HG03095 (cell line): ENCODE measurements around the gene TWSG1.

Source experiments
- ATAC-seq: cut with Tn5 transposase; IDR thresholded peaks from one replicate; pipeline ENCODE4 v1.9.1; 2021; ENCODE audit warnings: moderate library complexity; ENCODE audit not compliant: unreplicated experiment

TWSG1 gene

DNA sequence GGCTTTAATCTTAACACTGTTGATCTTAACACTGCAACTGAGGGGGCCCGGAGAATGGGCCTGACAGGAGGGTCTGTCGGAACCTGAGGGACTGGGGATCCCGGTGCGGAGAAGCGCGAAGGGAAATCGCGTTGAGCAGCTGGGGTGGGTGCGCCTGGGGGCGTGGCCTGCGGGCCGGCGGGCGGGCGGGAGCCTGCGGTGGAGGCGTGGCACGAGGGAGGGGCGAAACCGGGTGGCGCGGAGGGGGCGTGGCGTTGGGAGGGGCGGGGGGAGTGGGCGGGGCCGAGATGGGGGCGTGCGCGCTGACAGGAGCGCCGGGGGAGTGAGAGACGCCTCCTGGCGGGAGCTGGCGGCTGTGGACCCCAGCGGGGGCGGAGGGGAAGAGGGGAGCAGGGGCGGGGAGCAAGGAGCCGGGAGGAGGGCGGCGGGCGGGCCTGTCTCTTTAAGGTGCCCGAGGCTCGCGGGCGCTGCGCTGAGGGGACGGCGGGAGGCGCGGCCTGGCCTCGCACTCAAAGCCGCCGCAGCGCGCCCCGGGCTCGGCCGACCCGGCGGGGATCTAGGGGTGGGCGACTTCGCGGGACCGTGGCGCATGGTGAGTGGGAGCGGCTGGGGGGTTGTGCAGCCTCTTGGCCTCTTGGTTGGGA lies at the start of gene TWSG1:
Gene TWSG1, plus strand, starts transcription at position 445 of the 644 bp plus-strand sequence. CDS start 2,457 bp downstream, outside the sequence.
- ATAC-seq: peak; percentile 74

DNA sequence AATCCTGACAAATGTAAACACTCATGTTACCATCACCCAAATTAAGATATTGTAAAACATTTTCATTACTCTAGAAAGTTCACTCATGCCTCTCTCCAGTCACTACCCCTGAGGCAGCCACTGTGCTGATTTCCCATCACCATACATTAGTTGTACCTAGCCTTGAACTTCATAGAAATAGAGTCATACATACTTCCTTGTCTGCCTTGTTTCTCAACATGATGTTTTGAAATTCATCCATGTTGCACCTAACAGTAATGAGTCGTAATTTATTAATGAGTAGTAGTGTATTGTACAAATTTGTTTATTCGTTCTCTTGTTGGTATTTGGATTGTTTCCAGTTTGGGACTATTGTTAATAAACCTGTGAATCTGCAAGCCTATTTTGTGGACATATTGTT lies 49.0 kb upstream of the TWSG1 start:
- ATAC-seq: no peak

DNA sequence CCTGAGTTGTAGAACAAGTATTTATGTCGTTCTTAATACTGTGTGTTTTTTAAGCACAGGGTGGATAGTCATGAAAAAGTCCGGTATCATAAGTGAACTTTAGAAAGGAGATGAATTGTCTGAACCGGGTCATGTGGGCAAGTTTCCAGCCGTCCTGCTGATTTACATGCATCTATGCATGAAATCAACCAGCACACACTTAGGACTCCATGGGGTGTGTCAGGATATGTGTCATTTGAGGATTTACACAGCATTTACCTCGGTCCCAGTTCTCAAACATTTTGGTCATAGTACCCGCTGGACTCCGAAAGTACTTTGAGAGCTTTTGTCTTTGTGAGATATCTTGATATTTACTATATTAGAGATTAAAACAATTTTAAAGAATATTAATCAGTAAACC lies 47.5 kb upstream of the TWSG1 start:
- no peak for ATAC-seq

DNA sequence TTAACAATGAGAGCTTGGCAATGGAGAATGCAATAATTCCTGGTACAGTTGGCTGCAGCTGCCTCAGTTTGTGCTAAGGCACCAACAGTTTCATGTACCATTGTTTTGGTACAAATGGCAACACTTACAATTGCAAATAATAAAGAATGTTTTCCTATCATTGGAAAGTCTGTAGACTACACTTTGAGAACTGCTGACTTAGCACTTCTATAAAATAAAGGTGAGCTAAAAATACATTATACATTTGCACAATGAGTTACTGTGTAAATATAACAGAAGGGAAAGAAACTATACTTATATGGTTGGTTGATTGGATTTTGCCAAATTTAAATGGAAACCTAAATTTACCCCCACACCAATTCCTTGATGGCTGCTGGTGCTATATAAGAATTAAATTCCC lies 44.9 kb upstream of the TWSG1 start:
- no peak for ATAC-seq

DNA sequence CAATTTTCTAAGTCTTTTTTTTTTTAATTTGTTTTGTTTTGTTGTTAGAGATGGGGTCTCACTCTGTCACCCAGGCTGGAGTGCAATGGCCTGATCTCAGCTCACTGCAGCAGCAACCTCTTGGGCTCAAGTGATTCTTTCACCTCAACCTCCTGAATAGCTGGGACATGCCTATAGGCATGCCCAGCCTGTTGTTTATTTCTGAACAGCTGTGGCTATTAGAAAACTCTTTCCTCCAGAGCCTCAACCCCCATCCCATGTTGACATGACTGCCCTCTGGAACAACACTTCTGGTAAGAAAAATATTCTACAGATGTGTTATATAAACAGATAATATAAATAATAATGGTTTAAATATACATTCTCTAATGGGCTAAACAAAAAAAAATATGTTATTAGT lies 44.4 kb upstream of the TWSG1 start:
- ATAC-seq: no peak

DNA sequence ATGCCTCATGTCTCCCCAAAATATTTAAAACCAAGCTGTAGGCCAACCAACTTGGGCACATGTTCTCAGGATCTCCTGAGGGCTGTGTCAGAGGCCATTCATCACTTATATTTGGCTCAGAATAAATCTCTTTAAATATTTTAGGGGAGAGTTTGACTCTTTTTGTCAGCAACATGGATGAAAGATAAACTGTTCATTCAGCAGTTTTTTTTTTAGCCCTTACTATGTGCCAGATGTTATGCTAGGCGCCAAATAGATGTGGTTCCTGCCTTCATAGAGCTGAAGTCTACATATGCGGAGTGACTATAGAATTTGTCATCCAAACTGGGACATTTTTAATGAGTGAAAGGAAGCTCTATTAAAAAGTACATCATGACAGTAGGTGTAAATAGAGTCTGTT lies 42.5 kb upstream of the TWSG1 start:
- ATAC-seq: no peak

DNA sequence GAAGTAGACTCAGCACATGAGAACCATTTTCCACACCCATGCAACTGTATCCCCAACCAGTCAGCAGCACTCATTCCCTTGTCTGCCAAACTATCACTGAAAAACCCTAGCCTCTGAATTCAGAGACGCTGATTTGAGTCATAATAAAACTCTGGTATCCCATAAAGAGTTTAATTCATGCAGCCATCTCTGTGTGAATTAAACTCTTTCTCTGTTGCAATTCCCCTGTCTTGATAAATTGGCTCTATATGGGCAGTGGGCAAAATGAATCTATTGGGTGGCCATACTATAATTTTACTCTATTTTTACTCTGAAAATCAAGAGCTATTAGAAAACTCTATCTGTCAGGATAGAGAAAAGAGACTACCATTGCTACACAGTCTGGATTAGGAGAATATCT lies 40.6 kb upstream of the TWSG1 start:
- ATAC-seq: no peak

DNA sequence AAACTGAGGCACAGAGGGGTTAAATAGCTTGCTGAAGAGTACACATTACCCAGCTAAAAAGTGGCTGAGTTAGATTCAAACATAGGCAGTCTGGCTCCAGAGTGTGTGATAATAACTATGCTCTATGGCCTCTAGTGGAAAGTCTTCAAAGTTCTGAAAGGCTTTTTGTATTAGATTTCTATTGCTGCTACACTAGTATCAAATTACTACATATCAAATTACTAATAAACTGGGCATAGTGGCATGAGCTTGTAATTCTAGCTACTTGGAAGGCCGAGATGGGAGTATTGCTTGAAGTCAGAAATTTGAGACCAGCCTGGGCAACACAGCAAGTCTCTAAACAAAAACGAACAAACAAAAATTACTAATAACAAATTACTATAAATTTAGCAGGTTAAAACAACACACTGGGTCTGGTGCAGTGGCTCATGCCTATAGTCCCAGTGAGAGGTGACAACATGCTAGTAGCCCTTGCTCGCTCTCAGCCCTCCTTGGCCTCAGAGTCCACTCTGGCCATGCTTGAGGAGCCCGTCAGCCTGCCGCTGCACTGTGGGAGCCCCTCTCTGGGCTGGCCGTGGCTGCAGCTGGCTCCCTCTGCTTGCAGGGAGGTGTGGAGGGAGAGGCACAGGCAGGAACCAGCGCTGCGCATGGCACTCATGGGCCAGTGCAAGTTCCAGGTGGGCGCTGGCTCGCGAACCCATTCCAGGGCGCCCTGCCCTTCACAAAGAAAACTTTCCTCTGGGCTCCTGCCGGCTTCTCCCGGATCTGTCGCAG lies 38.2 kb upstream of the TWSG1 start:
- no peak for ATAC-seq

DNA sequence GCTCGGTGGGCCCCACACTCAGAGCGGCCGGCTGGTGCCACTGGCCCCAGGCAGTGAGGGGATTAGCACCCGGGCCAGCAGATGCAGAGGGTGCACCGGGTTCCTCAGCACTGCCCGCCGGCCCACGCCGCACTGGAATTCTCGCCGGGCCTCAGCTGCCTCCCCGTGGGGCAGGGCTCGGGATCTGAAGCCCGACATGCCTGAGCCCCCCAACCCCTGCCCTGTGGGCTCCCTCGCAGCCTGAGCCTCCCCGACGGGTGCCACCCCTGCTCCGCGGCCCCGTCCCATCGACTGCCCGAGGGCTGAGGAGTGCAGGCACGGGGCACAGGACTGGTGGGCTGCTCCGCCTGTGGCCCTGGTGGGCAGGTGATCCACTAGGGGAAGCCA lies 37.6 kb upstream of the TWSG1 start:
- no peak for ATAC-seq

DNA sequence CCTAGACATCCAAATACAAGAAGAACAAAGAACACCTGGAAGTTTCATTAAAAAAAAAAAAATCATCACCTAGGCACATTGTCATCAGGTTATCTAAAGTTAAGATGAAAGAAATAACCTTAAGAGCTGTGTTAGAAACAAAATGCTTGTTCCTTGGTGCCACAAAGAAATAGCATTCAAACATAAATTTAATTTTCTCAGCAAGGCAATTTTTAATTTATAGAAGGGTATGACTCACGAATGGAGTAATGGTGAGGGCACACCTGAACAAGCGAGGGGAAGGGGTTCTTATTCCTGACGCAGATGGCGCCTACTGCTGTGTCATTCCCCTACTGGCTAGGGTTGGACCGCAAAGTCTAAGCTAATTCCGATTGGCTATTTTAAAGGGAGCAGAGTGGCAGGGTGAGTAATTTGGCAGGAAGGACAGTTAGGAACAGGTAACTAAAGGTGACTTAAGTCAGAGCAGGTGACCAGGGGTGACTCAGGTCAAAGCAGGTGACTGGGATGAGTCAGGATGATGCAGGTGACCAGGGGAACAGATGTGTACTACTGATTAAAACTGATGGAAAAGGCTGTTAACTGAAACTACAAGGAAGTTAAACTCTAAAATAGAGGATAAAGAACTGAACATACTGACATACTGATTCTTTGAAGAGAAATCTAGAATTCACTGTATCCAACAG lies 30.0 kb upstream of the TWSG1 start:
- ATAC-seq: no peak

DNA sequence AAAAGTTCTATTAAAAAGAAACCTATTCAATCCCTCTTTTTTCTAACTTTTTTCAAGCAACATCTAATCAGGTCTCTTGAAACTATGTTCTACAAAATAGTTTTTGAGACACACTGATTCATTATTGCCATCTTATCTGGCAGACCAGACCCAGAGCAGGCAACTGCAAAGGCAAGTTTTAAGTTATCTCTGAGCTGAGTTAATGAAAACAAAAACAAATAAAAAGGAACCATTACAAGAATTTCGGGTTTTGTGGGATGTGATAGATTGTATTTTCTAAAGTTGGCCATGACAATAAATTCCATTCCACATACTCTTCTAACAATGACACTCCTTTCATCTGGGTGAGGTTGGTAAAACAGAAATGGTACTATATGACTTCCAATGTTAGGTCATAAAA lies 15.2 kb upstream of the TWSG1 start:
- no peak for ATAC-seq

DNA sequence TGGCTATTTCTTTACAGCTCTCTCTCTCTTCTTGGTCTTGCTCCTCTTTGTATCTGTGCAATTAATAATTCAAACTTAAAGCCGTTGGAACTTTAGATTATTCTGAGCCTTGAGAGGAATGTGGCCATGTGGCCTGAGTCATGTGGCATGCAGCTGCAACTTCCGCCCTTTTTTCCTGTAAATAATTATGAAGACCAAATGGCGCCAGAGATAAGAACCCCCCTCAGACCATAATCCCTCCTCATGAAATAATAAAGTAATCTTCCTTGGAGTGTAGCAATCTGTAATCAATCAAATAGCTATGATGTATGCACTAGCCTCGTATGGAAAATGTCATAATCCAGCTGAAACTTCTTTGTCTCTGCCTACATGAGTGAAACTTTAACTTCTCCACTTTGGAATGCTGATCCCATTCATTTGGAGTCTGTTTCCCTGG lies 13.5 kb upstream of the TWSG1 start:
- no peak for ATAC-seq

DNA sequence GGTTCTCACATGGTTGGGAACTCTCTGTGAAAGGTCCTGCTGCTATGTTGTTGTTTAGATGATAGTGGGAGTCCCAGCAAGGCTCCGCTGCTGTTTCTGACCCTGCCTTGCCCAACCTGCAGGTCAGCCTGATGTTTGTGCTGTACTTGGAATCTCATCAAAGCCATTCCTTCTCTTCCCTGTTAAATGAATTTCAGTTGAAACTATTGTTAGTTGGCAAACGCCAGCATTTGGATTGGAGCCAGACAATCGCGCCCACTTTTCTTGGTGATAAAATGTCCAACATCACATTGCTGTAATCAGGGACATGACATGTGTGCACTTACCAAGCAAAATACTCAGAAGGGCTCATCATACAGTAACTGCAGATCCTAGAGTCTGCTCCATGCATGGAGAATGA lies 12.8 kb upstream of the TWSG1 start:
- no peak for ATAC-seq

DNA sequence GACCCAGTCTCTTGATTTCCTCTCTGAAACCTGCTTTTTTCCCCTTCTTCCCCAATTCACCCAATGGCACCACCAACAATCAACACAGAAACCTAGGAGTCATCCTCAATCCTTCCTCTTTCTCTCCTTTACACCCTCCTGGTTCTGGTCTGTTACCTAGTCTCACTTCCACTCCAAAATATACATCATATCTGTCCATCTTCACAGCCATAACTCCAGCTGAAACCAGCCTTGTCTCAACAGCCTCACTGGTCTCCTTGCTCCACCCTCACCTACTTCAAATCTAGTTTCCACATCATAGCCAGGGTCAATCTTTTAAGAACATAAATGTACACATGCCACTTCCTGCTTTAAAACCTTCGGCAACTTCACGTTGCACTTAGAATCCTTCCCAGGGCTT lies 11.8 kb upstream of the TWSG1 start:
- ATAC-seq: no peak

DNA sequence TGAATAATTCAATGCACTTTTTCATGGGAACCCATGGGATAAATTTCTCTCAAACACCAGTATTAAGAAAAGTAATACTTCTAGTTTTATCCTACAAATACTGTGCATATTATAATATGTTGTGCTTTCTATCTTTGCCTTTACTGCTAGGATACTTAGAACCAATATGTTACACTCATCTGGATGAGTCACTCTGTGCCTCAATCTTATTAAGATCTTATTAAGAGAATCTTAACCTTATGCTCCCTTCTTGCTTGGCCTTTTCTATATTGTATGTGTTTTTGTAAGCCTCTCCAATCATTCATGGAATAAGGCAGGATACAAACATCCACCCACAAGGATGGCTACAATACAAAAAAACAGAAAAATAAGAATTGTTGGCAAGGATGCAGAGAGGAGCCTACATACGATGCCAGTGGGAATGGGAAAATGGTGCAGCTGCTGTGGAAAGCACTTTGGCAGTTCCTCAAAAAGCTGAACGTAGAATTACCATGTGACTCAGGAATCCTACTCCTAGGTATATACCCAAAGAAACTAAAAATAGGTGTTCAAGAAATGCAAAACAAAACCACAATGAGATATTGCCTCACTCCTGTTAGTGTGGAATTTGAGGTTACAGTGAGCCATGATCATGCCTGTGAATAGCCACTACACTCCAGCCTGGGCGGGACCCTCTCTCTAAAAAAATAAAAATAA lies 10.7 kb upstream of the TWSG1 start:
- ATAC-seq: no peak

DNA sequence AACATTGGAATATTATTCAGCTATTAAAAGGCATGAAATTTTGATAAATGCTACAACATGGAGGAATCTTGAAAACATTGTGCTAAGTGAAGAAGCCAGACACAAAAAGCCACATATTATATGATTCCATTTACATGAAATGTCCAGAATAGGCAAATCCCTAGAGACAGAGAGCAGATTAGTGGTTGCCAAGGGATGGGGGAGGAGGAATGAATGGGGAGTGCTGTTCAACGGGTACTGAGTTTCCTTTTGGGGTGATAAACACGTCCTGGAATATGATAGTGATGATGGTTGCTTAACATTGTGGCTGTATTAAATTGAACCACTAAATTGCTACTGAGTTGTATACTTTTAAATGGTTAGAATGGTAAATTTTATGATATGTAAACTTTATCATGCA lies 8.9 kb upstream of the TWSG1 start:
- ATAC-seq: no peak

DNA sequence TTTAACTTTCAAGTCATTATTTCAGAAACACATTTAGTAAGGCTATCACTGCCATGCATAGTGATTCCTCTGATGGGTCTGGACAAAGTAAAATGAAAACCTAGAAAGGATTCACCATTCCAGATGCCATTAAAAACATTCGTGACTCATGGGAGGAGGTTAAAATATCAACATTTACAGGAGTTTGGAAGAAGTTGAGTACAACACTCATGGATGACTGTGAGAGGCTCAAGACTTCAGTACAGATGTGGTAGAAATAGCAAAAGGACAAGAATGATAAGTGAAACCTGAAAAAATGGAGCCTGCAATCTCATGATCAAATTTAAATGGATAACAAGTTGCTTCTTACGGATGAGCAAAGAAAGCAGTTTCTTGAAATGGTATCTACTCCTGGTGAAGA lies 5.8 kb upstream of the TWSG1 start:
- no peak for ATAC-seq

DNA sequence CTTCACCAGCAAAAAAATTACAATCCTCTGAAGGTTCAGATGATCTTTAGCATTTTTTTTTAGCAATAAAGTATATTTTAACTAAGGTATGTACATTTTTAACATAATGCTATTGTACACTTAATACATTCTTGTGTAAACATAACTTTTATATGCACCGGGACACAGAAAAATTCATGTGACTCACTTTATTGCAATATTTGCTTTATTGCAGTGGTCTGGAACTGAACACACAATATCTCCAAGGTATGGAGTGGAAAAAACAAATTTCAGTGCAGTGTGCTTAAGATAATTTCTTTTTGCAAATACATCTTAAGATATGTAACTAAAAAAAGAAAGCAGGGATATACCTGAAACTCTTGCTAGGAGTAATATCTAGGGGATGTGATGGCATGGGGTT lies 5.1 kb upstream of the TWSG1 start:
- no peak for ATAC-seq

DNA sequence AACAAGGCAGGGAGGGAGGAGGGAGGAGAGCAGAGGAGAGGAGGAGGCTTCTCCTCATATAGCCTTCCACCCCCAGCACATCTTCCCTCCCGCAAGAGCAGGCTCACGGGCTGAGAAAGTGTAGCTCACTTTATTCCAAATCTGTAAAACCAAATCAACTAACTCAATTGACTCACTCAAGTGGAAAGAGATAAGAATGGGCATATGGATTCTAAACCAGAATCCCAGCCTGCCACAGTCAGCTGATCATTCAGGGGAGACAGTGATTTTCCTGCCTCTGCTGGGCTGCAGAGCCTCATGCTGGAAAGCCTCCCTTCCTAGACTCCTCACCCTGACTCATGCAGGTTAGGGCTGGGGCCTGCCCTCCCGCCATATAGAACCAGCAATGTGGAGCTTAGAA lies 4.2 kb upstream of the TWSG1 start:
- ATAC-seq: no peak

DNA sequence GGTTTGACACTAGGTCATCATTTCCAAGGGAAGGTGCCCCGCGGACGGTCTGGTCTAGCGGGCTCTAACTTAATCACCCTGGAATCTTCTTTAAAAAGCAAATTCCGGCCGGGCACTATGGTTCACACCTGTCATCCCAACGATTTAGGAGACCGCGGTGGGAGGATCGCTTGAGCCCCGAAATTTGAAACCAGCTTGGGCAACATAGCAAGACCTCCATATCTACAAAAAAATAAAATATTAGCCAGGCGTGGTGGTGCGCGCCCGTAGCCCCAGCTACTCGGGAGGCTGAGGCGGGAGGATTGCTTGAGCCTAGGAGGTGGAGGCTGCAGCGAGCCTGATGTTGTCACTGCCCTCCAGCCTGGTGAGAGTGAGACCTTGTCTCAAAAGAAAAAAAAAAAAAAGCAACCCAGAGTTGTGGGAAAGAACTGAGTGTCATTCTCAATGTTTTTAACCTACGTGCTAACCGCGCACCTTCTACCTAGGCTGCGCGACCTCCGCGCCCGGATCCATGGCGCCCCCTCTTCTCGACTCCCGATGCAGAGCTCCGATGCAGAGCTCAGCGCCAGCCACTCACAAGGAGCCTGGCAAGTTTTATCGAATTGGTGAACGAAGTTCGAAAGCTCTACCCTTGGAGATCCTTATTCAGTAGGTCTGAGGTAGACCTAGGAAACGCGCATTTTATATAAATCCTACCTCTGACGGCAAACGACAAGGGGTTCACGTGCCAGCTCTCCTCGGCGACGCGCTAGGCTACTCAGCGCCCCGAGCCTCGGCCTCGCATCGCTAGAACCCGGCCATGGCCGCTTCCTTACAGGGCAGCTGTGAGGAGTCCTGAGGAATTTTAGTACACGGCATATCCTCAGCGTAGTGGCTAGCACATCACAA lies 888 bp upstream of the TWSG1 start:
- peak; percentile 40 for ATAC-seq
